Thyroid gland (tissue), 4 donors: ENCODE data around the gene C19orf25.
"Not testable (repeated sequence)": the region's sequence is repeated elsewhere in the genome, so short reads cannot be mapped to it uniquely, and the experiment has no call there.

Experiments used
- CTCF ChIP-seq, 6 experiments: fragments of 200-600 bp in 3 of 6; fragments of 450-650 bp in 3 of 6; sonication (generic) in 3 of 6; IDR thresholded peaks; one replicate each; pipeline ENCODE4 v1.5.1; 2016 to 2019; ENCODE audit warnings: antibody characterized with exemption in 6 of 6, mild to moderate bottlenecking in 2 of 6, inconsistent platforms in 1 of 6, moderate library complexity in 1 of 6
- POLR2A ChIP-seq, 2 donors: fragments of 450-650 bp; IDR thresholded peaks; one replicate each; pipeline ENCODE4 v1.6.1; 2017; ENCODE audit warnings: antibody characterized with exemption in 2 of 2, mild to moderate bottlenecking in 2 of 2, moderate library complexity in 1 of 2

DNA sequence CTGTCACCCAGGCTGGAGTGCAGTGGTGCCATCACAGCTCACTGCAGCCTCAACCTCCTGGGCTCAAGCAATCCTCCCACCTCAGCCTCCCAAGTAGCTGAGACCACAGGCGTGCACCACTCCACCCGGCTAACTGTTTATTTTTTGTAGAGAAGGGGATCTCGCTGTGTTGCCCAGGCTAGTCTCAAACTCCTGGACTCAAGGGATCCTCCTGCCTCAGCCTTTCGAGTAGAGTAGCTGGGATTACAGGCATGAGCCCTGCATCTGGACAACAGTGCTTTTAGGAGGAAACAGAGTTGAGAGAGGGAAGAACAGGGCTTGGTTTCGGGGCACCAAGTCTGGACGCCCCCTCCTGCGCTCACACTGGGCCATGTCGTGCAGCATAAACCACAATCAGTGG lies 40.8 kb upstream of the C19orf25 start:
- TF ChIP-seq CTCF, POLR2A (IDR thresholded peaks at IDR 0.05): not testable (repeated sequence)
